IMR-90 (cell line): ENCODE data around the gene CD209. TPM values are rescaled to one million over a fixed set of nuclear protein-coding genes. Genes with fewer than 3 reads are reported as not detected.

ENCODE experiments used
- ATAC-seq: fragments of 200-7000 bp; cut with Tn5 transposase; 2 replicates; pipeline ENCODE4 v1.9.1; 2020; ENCODE audit warnings: low read depth, mild to moderate bottlenecking, moderate library complexity
- BruUV-seq: library from RNA; stranded (reverse); fragments of 400-500 nt; replicated peaks from 2 replicates; lab custom pipeline; 2021; lab: Mats Ljungman, UMichigan
- CTCF ChIA-PET: fragments of 300-600 bp; formaldehyde crosslinking; extraction: SDS; loops from one replicate; lab custom pipeline; 2021; ENCODE audit warnings: antibody characterized with exemption; lab: Yijun Ruan, JAX
- POLR2A ChIA-PET: fragments of 300-600 bp; sonication (Branson Sonifier 250); formaldehyde crosslinking; loops from one replicate; lab custom pipeline; 2022; ENCODE audit warnings: antibody characterized with exemption; ENCODE audit not compliant: unreplicated experiment; lab: Charles Lee
- DNase-seq: peaks from one replicate; pipeline ENCODE4 v3.0.0; 2013
- H2AFZ ChIP-seq: replicated peaks from 2 replicates; pipeline ENCODE3; 2013; ENCODE audit warnings: low read length, mild to moderate bottlenecking; ENCODE audit not compliant: poor library complexity
- H2AK5ac ChIP-seq: 2 replicates; pipeline ENCODE4 v1.6.1; 2013; ENCODE audit warnings: low read depth, low read length, inconsistent platforms
- H2AK9ac ChIP-seq: replicated peaks from 2 replicates; pipeline ENCODE3; 2013; ENCODE audit warnings: mild to moderate bottlenecking, low read depth, low read length, moderate library complexity; ENCODE audit not compliant: poor library complexity
- H2BK120ac ChIP-seq: 2 replicates; pipeline ENCODE4 v1.6.1; 2013; ENCODE audit warnings: low read depth, low read length, inconsistent platforms
- H2BK15ac ChIP-seq: 3 replicates; pipeline ENCODE4 v1.6.1; 2013; ENCODE audit warnings: low read depth, low read length, inconsistent platforms
- H2BK20ac ChIP-seq: 2 replicates; pipeline ENCODE4 v1.6.1; 2013; ENCODE audit warnings: low read depth, mild to moderate bottlenecking, inconsistent platforms, low read length, moderate library complexity
- H2BK5ac ChIP-seq: 2 replicates; pipeline ENCODE4 v1.6.1; 2013; ENCODE audit warnings: mild to moderate bottlenecking, low read depth, low read length, inconsistent platforms; ENCODE audit not compliant: poor library complexity, severe bottlenecking
- H3K14ac ChIP-seq: replicated peaks from 2 replicates; pipeline ENCODE4 v1.6.1; 2013; ENCODE audit warnings: low read depth, low read length, inconsistent platforms
- H3K18ac ChIP-seq: 2 replicates; pipeline ENCODE4 v1.6.1; 2013; ENCODE audit warnings: low read depth, low read length, control low read depth
- H3K23ac ChIP-seq: 2 replicates; pipeline ENCODE4 v1.6.1; 2013; ENCODE audit warnings: low read depth, low read length, inconsistent platforms
- H3K27ac ChIP-seq: 2 replicates; pipeline ENCODE4 v1.5.1; 2013; ENCODE audit warnings: mild to moderate bottlenecking, control low read depth, low read length; ENCODE audit not compliant: insufficient read depth
- H3K27me3 ChIP-seq: 2 replicates; pipeline ENCODE4 v1.6.1; 2013; ENCODE audit warnings: low read length; ENCODE audit not compliant: control insufficient read depth, insufficient read depth
- H3K36me3 ChIP-seq: 2 replicates; pipeline ENCODE4 v1.6.1; 2013; ENCODE audit warnings: low read length, mixed read lengths; ENCODE audit not compliant: control insufficient read depth, insufficient read depth
- H3K4ac ChIP-seq: 2 replicates; pipeline ENCODE4 v1.6.1; 2013; ENCODE audit warnings: low read depth, low read length, inconsistent platforms
- H3K4me1 ChIP-seq: 2 replicates; pipeline ENCODE4 v1.6.1; 2013; ENCODE audit warnings: low read length, mixed read lengths; ENCODE audit not compliant: control insufficient read depth, insufficient read depth
- H3K4me2 ChIP-seq: 2 replicates; pipeline ENCODE4 v1.6.1; 2013; ENCODE audit warnings: low read depth, mild to moderate bottlenecking, control low read depth, low read length, moderate library complexity
- H3K4me3 ChIP-seq: 2 replicates; pipeline ENCODE4 v1.5.1; 2013; ENCODE audit warnings: low read depth, mild to moderate bottlenecking, control low read depth, low read length, moderate library complexity; ENCODE audit not compliant: insufficient read depth
- H3K56ac ChIP-seq: 2 replicates; pipeline ENCODE4 v1.6.1; 2013; ENCODE audit warnings: low read length, inconsistent platforms; ENCODE audit not compliant: insufficient read depth; ENCODE audit errors: extremely low read depth
- H3K79me1 ChIP-seq, 2 experiments: 2 replicates each; pipeline ENCODE4 v1.6.1; 2013; ENCODE audit warnings: low read length in 2 of 2, inconsistent platforms in 1 of 2, low read depth in 1 of 2
- H3K9ac ChIP-seq: 2 replicates; pipeline ENCODE4 v1.6.1; 2013; ENCODE audit warnings: low read depth, low read length, control low read depth
- H3K9me1 ChIP-seq: 2 replicates; pipeline ENCODE4 v1.6.1; 2013; ENCODE audit warnings: low read length, inconsistent platforms; ENCODE audit not compliant: insufficient read depth
- H3K9me3 ChIP-seq: 2 replicates; pipeline ENCODE4 v1.6.1; 2013; ENCODE audit warnings: low read length; ENCODE audit not compliant: control insufficient read depth, insufficient read depth
- H4K20me1 ChIP-seq: 2 replicates; pipeline ENCODE4 v1.6.1; 2013; ENCODE audit warnings: low read length, inconsistent platforms; ENCODE audit not compliant: insufficient read depth
- H4K5ac ChIP-seq: 2 replicates; pipeline ENCODE4 v1.6.1; 2013; ENCODE audit warnings: mild to moderate bottlenecking, low read depth, low read length, control low read depth
- H4K8ac ChIP-seq, 2 experiments: 2 replicates each; pipeline ENCODE4 v1.6.1; 2013; ENCODE audit warnings: low read depth in 2 of 2, low read length in 2 of 2, control low read depth in 1 of 2, inconsistent platforms in 1 of 2
- H4K91ac ChIP-seq: 2 replicates; pipeline ENCODE4 v1.6.1; 2013; ENCODE audit warnings: low read depth, low read length, inconsistent platforms; ENCODE audit not compliant: insufficient read depth
- CHD1 ChIP-seq: IDR thresholded peaks from 2 replicates; pipeline ENCODE4 v1.6.1; 2012; ENCODE audit warnings: low read depth, low read length, improper control_type of control experiment
- WGBS, 2 experiments: methylation state at CpG; one replicate each; pipeline versions ENCODE4 v1.1.5 to v1.1.7; 2013; ENCODE audit warnings: missing lambda C conversion rate in 2 of 2; ENCODE audit not compliant: insufficient read length in 1 of 2; ENCODE audit errors: extremely low coverage in 2 of 2; 5-methylcytosine and 5-hydroxymethylcytosine counted together
- dilution Hi-C: fragments of 300-500 bp; cut with HindIII; formaldehyde crosslinking; loops from one replicate; pipeline ENCODE4 v1.14.3; 2018; ENCODE audit warnings: low sequenced_read_pairs; ENCODE audit not compliant: unreplicated experiment
- in situ Hi-C: fragments of 300-500 bp; cut with MboI; formaldehyde crosslinking; loops from 3 replicates; pipeline ENCODE4 v1.14.3; 2019; ENCODE audit warnings: low sequenced_read_pairs, inconsistent platforms, mixed read lengths
- intact Hi-C: fragments of 100-400 bp; cut with micrococcal nuclease; formaldehyde crosslinking; loops from 2 replicates; pipeline ENCODE4 v1.10.0; 2022
- polyA plus RNA-seq, 3 experiments: library from polyadenylated mRNA; depleted of rRNA; stranded (reverse); fragments of >200 nt; gene quantifications; 2 replicates each; pipeline ENCODE4 v1.2.3, GENCODE V29; 2012; ENCODE audit warnings: low replicate concordance in 1 of 3
- total RNA-seq: library from RNA; depleted of rRNA; stranded (reverse); fragments of >200 nt; gene quantifications from 2 replicates; pipeline ENCODE4 v1.2.3, GENCODE V29; 2012

CD209 gene
- total and polyA plus RNA-seq, 2 of the 4 experiments (the other 2 are of a cell fraction) = not detected

- Histone ChIP-seq H3K14ac (no peak overlapping the region), H3K18ac (no peak overlapping the region), H3K4me2 (no peak overlapping the region), H3K9me3 (no peaks in the 10 kb centered on the region), H3K27ac (no peak overlapping the region), H3K56ac (no peak overlapping the region), H2BK120ac (no peak overlapping the region), H3K27me3 (peaks cover 15% of the 10 kb centered on the region), H2BK5ac (no peak overlapping the region), H3K4me1 (no peaks in the 10 kb centered on the region), H4K91ac (no peak overlapping the region), H3K9ac (no peak overlapping the region), H4K20me1 (no peaks in the 10 kb centered on the region), H3K36me3 (no peaks in the 10 kb centered on the region), H3K9me1 (no peaks in the 10 kb centered on the region), H2AK9ac (no peak overlapping the region), H3K23ac (no peak overlapping the region), H4K8ac (no peak overlapping the region), H2AK5ac (no peak overlapping the region), H3K4ac (no peak overlapping the region), H3K4me3 (no peak overlapping the region), H2BK15ac (no peak overlapping the region), H2AFZ (peak overlapping the region; percentile 21), H3K79me1 (no peaks in the 10 kb centered on the region), H4K5ac (no peak overlapping the region), H2BK20ac (no peak overlapping the region)
- DNase-seq (no peak), ATAC-seq (no peak)
- no TSS peak for BruUV-seq
- ChIA-PET CTCF (interaction anchor here (0.7 kb wide), 1 partner anchor 59 kb away, joined by 3 read pairs; no protein-coding TSS in a partner anchor), POLR2A (no interaction called here)
- in situ Hi-C loops = no loop called here
- intact Hi-C loops = no loop called here
- dilution Hi-C loops = no loop called here
- TF ChIP-seq CHD1 = no peak
- 49% methylated on average over 9 of the region's 19 CpGs; no CpG with 5 or more reads in 1 of the 2 experiments for WGBS, 2 experiments
These were observed 7.3 kb downstream of the CD209 start for GRCh38 chr19:7739801-7740681.
